Choroid plexus epithelial cell (primary cell): ENCODE data around the gene SMAP1.

ENCODE experiments used
- DNase-seq: peaks from one replicate; pipeline ENCODE4 v3.0.0-alpha.2; 2010; ENCODE audit warnings: low read depth
- H3K4me3 ChIP-seq: 2 replicates; pipeline ENCODE4 v1.5.1; 2011; ENCODE audit warnings: low read depth, mild to moderate bottlenecking, control low read depth, low read length, moderate library complexity
- CTCF ChIP-seq: conservative IDR thresholded peaks from 2 replicates; pipeline ENCODE4 v1.5.1; 2011; ENCODE audit warnings: low read depth, mild to moderate bottlenecking, control low read depth, inconsistent platforms, low read length, moderate library complexity

Gene SMAP1

GRCh38 chr6:70633870-70634269 lies 33.8 kb upstream of the SMAP1 start:
- no peak for TF ChIP-seq CTCF
- DNase-seq = no peak
- H3K4me3 ChIP-seq = no peak overlapping the region

DNA sequence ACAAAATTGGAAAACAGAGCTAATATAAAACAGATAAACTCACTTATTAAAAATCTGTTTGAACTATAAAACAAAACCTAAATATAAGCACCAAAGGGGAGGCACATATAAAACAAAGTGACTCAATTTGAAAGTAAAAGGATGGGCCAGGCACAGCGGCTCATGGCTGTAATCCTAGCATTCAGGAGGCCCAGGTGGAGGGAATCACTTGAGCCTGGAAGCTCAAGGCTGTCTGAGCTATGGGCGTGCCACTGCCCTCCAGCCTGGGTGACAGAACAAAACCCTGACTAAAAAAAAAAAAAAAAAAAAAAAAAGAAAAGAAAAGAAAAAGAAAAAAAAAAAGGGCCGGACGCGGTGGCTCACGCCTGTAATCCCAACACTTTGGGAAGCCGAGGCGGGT lies 31.1 kb upstream of the SMAP1 start:
- no peak for DNase-seq
- H3K4me3 ChIP-seq = no peak overlapping the region
- no peak for TF ChIP-seq CTCF

DNA sequence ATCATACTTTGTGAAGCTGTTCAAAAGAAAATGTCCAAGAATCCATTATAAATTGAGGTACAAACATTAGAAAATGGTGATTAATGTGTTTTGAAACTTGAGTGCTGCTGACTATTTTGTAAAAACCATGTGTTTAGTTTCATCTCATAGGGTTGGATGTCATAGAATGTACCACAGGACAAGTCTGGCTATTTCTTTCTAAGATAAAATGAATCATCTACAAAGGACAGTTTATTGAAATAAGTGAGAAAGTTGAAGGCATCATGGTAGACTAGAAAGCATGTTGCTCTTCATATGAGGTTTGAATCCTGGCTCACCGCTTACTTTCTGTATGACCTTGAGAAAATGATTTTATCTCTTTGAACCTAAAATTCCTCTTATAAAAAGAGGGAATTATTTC lies 29.2 kb upstream of the SMAP1 start:
- no peak for TF ChIP-seq CTCF
- H3K4me3 ChIP-seq = no peak overlapping the region
- DNase-seq = no peak

DNA sequence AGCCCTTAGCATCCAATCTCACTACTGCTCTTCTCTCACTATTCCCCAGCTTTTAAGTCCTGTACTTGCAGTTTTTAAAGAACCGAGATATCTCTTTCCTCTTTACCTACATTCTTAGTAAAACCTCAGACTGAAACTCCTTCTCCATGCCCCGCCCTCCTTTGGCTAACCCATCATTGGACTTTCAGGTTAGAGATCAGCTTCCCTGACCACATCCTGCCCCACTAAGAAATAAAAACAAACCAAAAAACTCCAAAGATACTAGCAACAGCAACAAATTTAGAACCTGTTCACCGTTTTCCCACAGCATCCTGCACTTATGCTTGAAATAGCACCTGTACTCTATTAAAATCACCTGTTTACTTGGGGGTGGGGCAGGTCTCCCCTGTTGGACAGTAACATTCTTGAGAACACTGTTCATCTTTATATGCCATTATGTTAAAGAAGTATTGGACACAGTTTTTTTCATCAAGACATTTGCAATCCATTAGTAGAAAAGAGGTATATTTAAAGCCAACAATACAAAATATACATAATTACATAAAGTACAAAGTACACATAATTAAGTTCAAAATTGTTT lies 16.3 kb upstream of the SMAP1 start:
- no peak for DNase-seq
- H3K4me3 ChIP-seq = no peak overlapping the region
- TF ChIP-seq CTCF = no peak

DNA sequence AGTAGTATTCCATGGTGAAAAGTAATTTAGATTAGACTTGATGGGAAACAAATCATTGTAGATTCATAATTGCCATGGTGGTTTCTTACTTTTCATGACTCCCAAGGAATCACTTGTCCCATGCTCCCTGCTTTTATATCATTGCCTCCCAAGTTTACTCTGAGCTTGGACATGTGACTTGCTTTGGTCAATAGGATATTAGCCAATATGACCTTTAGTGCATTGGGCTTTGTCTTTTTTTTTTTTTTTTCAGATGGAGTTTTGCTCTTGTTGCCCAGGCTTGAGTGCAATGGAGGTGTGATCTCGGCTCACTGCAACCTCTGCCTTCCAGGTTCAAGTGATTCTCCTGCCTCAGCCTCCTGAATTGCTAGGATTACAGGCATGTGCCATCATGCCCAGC lies 15.5 kb upstream of the SMAP1 start:
- H3K4me3 ChIP-seq = no peak overlapping the region
- no peak for DNase-seq
- TF ChIP-seq CTCF = no peak

- TF ChIP-seq CTCF = no peak
- DNase-seq = no peak
- no peak overlapping the region for H3K4me3 ChIP-seq
Measured at GRCh38 chr6:70657706-70658105, 10.0 kb upstream of the SMAP1 start.

- no peak overlapping the region for H3K4me3 ChIP-seq
- DNase-seq = no peak
- TF ChIP-seq CTCF = no peak
Measured at GRCh38 chr6:70663881-70664466, 3.7 kb upstream of the SMAP1 start.
